OCI-LY7 (cell line): ENCODE data around the gene PRKD3. TPM values are rescaled to one million over a fixed set of nuclear protein-coding genes. Genes with fewer than 3 reads are reported as not detected.

Experiments
- BruUV-seq: library from RNA; stranded (reverse); fragments of 400-500 nt; replicated peaks from 2 replicates; lab custom pipeline; 2021; lab: Mats Ljungman, UMichigan
- CTCF ChIA-PET: fragments of 300-600 bp; sonication (Branson Sonifier 250); formaldehyde crosslinking; loops from one replicate; lab custom pipeline; 2022; ENCODE audit warnings: antibody characterized with exemption; ENCODE audit not compliant: unreplicated experiment; lab: Charles Lee
- POLR2A ChIA-PET: fragments of 300-600 bp; sonication (Branson Sonifier 250); formaldehyde crosslinking; loops from one replicate; lab custom pipeline; 2022; ENCODE audit warnings: antibody characterized with exemption; lab: Charles Lee
- DNase-seq: peaks from one replicate; pipeline ENCODE4 v3.0.0-alpha.2; 2015; ENCODE audit warnings: low spot score
- H2AFZ ChIP-seq: fragments of 200-600 bp; sonication (generic), shearing (Covaris generic); 2 replicates; pipeline ENCODE4 v1.6.1; 2014; ENCODE audit warnings: mild to moderate bottlenecking, antibody characterized with exemption, low read length, moderate library complexity
- H3K27ac ChIP-seq: fragments of 200-600 bp; sonication (generic); 2 replicates; pipeline ENCODE4 v1.5.1; 2014; ENCODE audit warnings: mixed run types, low read depth, mild to moderate bottlenecking, moderate library complexity, low read length, inconsistent platforms; ENCODE audit not compliant: poor library complexity, severe bottlenecking
- H3K36me3 ChIP-seq: fragments of 200-600 bp; sonication (generic); 2 replicates; pipeline ENCODE4 v1.6.1; 2014; ENCODE audit warnings: mild to moderate bottlenecking, antibody characterized with exemption, low read length, moderate library complexity, mixed read lengths; ENCODE audit not compliant: insufficient read depth
- H3K4me1 ChIP-seq: fragments of 200-600 bp; sonication (generic); 2 replicates; pipeline ENCODE4 v1.5.1; 2014; ENCODE audit warnings: mild to moderate bottlenecking, low read length; ENCODE audit not compliant: insufficient read depth, poor library complexity, severe bottlenecking
- H3K4me2 ChIP-seq: fragments of 200-600 bp; sonication (generic); 2 replicates; pipeline ENCODE4 v1.6.1; 2014; ENCODE audit warnings: mild to moderate bottlenecking, low read length
- H3K4me3 ChIP-seq: fragments of 200-600 bp; sonication (generic); 2 replicates; pipeline ENCODE4 v1.5.1; 2014; ENCODE audit warnings: mild to moderate bottlenecking, low read depth, low read length; ENCODE audit not compliant: poor library complexity, severe bottlenecking
- H3K79me2 ChIP-seq: fragments of 200-600 bp; sonication (generic); 2 replicates; pipeline ENCODE4 v1.6.1; 2016; ENCODE audit warnings: low read depth, mild to moderate bottlenecking, low read length, moderate library complexity, mixed read lengths; ENCODE audit not compliant: insufficient read depth
- H3K9me2 ChIP-seq: fragments of 200-600 bp; sonication (generic); 2 replicates; pipeline ENCODE4 v1.6.1; 2016; ENCODE audit warnings: mild to moderate bottlenecking, low read length, mixed read lengths; ENCODE audit not compliant: insufficient read depth
- H3K9me3 ChIP-seq: fragments of 200-600 bp; sonication (generic); 2 replicates; pipeline ENCODE4 v1.6.1; 2014; ENCODE audit warnings: mild to moderate bottlenecking, mixed run types, low read length, mixed read lengths
- H4K20me1 ChIP-seq: fragments of 200-600 bp; sonication (generic); 2 replicates; pipeline ENCODE4 v1.6.1; 2014; ENCODE audit warnings: mild to moderate bottlenecking, antibody characterized with exemption, low read length, moderate library complexity, mixed read lengths; ENCODE audit not compliant: insufficient read depth
- EZH2phosphoT487 ChIP-seq: fragments of 200-600 bp; sonication (generic); IDR thresholded peaks from 2 replicates; pipeline ENCODE4 v1.6.1; 2018; ENCODE audit warnings: low read depth, borderline replicate concordance, mild to moderate bottlenecking, mixed run types, antibody characterized with exemption, low read length, moderate library complexity, mixed read lengths
- intact Hi-C: fragments of 100-400 bp; cut with micrococcal nuclease; formaldehyde crosslinking; loops from one replicate; pipeline ENCODE4 v1.10.0; 2022; ENCODE audit not compliant: unreplicated experiment
- total RNA-seq, 2 experiments: library from RNA; depleted of rRNA in 1 of 2; stranded (reverse); fragments of >200 nt in 1 of 2; shearing (Covaris generic) in 1 of 2; gene quantifications; 2 replicates each; pipeline ENCODE4 v1.2.3, GENCODE V29; 2014 to 2022
- TF ChIP-seq, protein P1 (sequence below): fragments of 200-600 bp; sonication (generic); conservative IDR thresholded peaks from 2 replicates; pipeline ENCODE4 v1.5.1; 2014; ENCODE audit warnings: mild to moderate bottlenecking, antibody characterized with exemption, low read length, moderate library complexity, mixed read lengths

The PRKD3 gene
- total RNA-seq, 2 experiments from 2014 or later: 74.3 to 174 TPM

DNA sequence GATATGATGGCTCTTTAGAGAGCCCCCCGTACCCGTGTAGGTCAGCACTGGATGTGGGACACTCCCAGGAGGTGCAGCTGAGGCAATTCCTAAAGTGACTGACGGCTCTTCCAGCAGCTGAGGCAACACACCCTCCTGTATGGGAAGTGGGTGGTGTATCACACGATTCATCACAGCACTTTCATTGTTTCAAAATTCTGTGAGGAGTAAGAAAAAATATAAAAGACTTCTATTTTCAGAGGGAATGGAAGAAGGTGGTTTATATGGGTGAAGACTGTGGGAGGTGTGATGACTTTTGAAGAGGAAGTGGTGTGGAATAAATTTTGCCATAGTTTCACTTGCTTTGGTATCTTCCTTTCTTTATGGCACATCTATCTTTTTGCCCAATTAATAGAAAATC is 42.1 kb upstream of the PRKD3 start:
- Histone ChIP-seq H3K4me3 (no peak overlapping the region), H3K4me2 (peak overlapping the region; percentile 16), H3K27ac (no peak overlapping the region), H3K9me2 (no peaks in the 10 kb centered on the region), H3K9me3 (no peaks in the 10 kb centered on the region), H2AFZ (no peak overlapping the region), H3K79me2 (no peaks in the 10 kb centered on the region), H3K4me1 (peaks cover 20% of the 10 kb centered on the region), H3K36me3 (no peaks in the 10 kb centered on the region), H4K20me1 (no peaks in the 10 kb centered on the region)
- no peak for TF ChIP-seq EZH2phosphoT487
- ChIA-PET CTCF (interaction anchor here (1.7 kb wide), 1 partner anchor 10 kb away, joined by 4 read pairs; no protein-coding TSS in a partner anchor), POLR2A (interaction anchor here (1.1 to 3.8 kb wide), 4 partner anchors 8 to 17 kb away, joined by 3 to 26 read pairs (median 10); no protein-coding TSS in a partner anchor)
- no TSS peak for BruUV-seq
- no peak for DNase-seq
- intact Hi-C loops: no loop called here

DNA sequence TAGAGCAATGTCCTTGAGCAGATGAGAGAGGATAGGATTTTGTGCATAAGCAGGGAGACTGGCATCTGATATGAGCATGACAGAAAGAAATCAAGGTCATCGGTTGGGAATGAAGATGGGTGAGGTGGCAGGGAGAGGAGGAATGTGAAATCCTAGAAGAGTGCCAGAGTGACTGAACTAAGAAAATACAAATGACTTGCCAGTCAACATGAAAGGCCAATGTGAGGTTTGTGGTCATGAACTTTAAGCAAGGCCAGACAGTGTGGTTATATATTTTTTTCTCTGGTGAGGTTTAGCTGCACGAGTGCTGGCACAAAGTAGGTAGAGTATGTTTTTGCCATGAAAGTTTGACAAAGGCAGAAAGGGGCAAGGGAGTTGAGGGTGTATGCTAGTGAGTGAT is 41.0 kb upstream of the PRKD3 start:
- H3K4me3 ChIP-seq: no peak overlapping the region
- ChIA-PET POLR2A (interaction anchor here (1.1 to 2.2 kb wide), 2 partner anchors 10 to 16 kb away, joined by 3 to 16 read pairs; no protein-coding TSS in a partner anchor), CTCF (no interaction called here)
- no peak for DNase-seq
- H3K9me3 ChIP-seq: no peaks in the 10 kb centered on the region
- no peaks in the 10 kb centered on the region for H4K20me1 ChIP-seq
- H3K27ac ChIP-seq: no peak overlapping the region
- intact Hi-C loops: no loop called here
- BruUV-seq: no TSS peak
- H3K79me2 ChIP-seq: no peaks in the 10 kb centered on the region
- peaks cover 22% of the 10 kb centered on the region for H3K4me1 ChIP-seq
- H2AFZ ChIP-seq: no peak overlapping the region
- TF ChIP-seq, protein P1, sequence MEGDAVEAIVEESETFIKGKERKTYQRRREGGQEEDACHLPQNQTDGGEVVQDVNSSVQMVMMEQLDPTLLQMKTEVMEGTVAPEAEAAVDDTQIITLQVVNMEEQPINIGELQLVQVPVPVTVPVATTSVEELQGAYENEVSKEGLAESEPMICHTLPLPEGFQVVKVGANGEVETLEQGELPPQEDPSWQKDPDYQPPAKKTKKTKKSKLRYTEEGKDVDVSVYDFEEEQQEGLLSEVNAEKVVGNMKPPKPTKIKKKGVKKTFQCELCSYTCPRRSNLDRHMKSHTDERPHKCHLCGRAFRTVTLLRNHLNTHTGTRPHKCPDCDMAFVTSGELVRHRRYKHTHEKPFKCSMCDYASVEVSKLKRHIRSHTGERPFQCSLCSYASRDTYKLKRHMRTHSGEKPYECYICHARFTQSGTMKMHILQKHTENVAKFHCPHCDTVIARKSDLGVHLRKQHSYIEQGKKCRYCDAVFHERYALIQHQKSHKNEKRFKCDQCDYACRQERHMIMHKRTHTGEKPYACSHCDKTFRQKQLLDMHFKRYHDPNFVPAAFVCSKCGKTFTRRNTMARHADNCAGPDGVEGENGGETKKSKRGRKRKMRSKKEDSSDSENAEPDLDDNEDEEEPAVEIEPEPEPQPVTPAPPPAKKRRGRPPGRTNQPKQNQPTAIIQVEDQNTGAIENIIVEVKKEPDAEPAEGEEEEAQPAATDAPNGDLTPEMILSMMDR: no peak
- TF ChIP-seq EZH2phosphoT487: no peak
- no peaks in the 10 kb centered on the region for H3K36me3 ChIP-seq
- H3K9me2 ChIP-seq: no peaks in the 10 kb centered on the region
- no peak overlapping the region for H3K4me2 ChIP-seq

- no peak overlapping the region for H3K4me2 ChIP-seq
- H3K4me3 ChIP-seq: no peak overlapping the region
- no TSS peak for BruUV-seq
- intact Hi-C loops: no loop called here
- no peak overlapping the region for H2AFZ ChIP-seq
- ChIA-PET POLR2A (interaction anchor here (1.0 to 1.4 kb wide), 3 partner anchors 11 to 27 kb away, joined by 3 to 10 read pairs (median 6); no protein-coding TSS in a partner anchor), CTCF (no interaction called here)
- no peaks in the 10 kb centered on the region for H4K20me1 ChIP-seq
- no peak overlapping the region for H3K27ac ChIP-seq
- no peaks in the 10 kb centered on the region for H3K9me3 ChIP-seq
- H3K79me2 ChIP-seq: no peaks in the 10 kb centered on the region
- no peak for TF ChIP-seq EZH2phosphoT487
- TF ChIP-seq, protein P1: no peak
- peaks cover 34% of the 10 kb centered on the region for H3K4me1 ChIP-seq
- no peak for DNase-seq
- H3K36me3 ChIP-seq: no peaks in the 10 kb centered on the region
- no peaks in the 10 kb centered on the region for H3K9me2 ChIP-seq
Measured at GRCh38 chr2:37364351-37364750, 39.7 kb upstream of the PRKD3 start.
